Stomach (tissue), 4 donors: ENCODE measurements around the gene FOXE3.

ENCODE experiments used
- CTCF ChIP-seq, 7 experiments: fragments of 450-650 bp in 4 of 7; fragments of 200-600 bp in 3 of 7; sonication (generic) in 3 of 7; IDR thresholded peaks; one replicate each; pipeline ENCODE4 v1.5.1; 2016 to 2019; ENCODE audit warnings: antibody characterized with exemption in 7 of 7, control low read depth in 2 of 7, mild to moderate bottlenecking in 1 of 7
- POLR2A ChIP-seq, 4 donors: fragments of 450-650 bp; IDR thresholded peaks; one replicate each; pipeline ENCODE4 v1.6.1; 2016; ENCODE audit warnings: antibody characterized with exemption in 4 of 4, control low read depth in 2 of 4, mild to moderate bottlenecking in 1 of 4, moderate library complexity in 1 of 4

GRCh38 chr1:47460040-47460439, 44.0 kb downstream of the FOXE3 start:
- TF ChIP-seq POLR2A (IDR thresholded peaks at IDR 0.05) (no peak), CTCF (IDR thresholded peaks at IDR 0.05) (no peak)
